Mesenchymal stem cell (in vitro differentiated cells and primary cell): Measurements from ENCODE around the gene GRHL3.
A peak's percentile ranks its signal among the peaks of the same experiment; 100 is the strongest.

Experiments
- DNase-seq: peaks from one replicate; pipeline ENCODE4 v3.0.0-alpha.2; 2013
- H2AFZ ChIP-seq: one replicate; pipeline ENCODE4 v1.6.1; 2013; ENCODE audit warnings: low read depth, mild to moderate bottlenecking, control low read depth, inconsistent platforms, low read length, moderate library complexity
- H2AK5ac ChIP-seq: 2 replicates; pipeline ENCODE4 v1.6.1; 2013; ENCODE audit warnings: low read length, moderate library complexity, mild to moderate bottlenecking, inconsistent platforms; ENCODE audit not compliant: severe bottlenecking
- H2BK120ac ChIP-seq: one replicate; pipeline ENCODE4 v1.6.1; 2013; ENCODE audit warnings: low read depth, mild to moderate bottlenecking, inconsistent platforms, low read length, moderate library complexity
- H2BK12ac ChIP-seq, 2 experiments: one replicate each; pipeline ENCODE4 v1.6.1; 2013; ENCODE audit warnings: inconsistent platforms in 2 of 2, low read length in 2 of 2, mild to moderate bottlenecking in 2 of 2, moderate library complexity in 2 of 2, control low read depth in 1 of 2
- H2BK15ac ChIP-seq: one replicate; pipeline ENCODE4 v1.6.1; 2013; ENCODE audit warnings: mild to moderate bottlenecking, low read depth, inconsistent platforms; ENCODE audit not compliant: poor library complexity, severe bottlenecking
- H2BK5ac ChIP-seq: 2 replicates; pipeline ENCODE4 v1.6.1; 2013; ENCODE audit warnings: low read depth, mild to moderate bottlenecking, low read length, control low read depth, inconsistent platforms; ENCODE audit not compliant: poor library complexity, severe bottlenecking
- H3K14ac ChIP-seq, 2 experiments: one replicate each; pipeline ENCODE4 v1.6.1; 2013; ENCODE audit warnings: inconsistent platforms in 2 of 2, low read length in 2 of 2, control low read depth in 1 of 2, mild to moderate bottlenecking in 1 of 2, moderate library complexity in 1 of 2
- H3K18ac ChIP-seq, 2 experiments: one replicate each; pipeline ENCODE4 v1.6.1; 2013; ENCODE audit warnings: inconsistent platforms in 2 of 2, low read length in 2 of 2, control low read depth in 1 of 2, low read depth in 1 of 2, mild to moderate bottlenecking in 1 of 2
- H3K23ac ChIP-seq, 2 experiments: one replicate each; pipeline ENCODE4 v1.6.1; 2013; ENCODE audit warnings: inconsistent platforms in 2 of 2, low read length in 2 of 2, mild to moderate bottlenecking in 2 of 2, moderate library complexity in 2 of 2, control low read depth in 1 of 2
- H3K27ac ChIP-seq: 2 replicates; pipeline ENCODE4 v1.5.1; 2013; ENCODE audit warnings: mild to moderate bottlenecking, moderate library complexity, low read length, control low read depth, inconsistent platforms; ENCODE audit not compliant: poor library complexity, severe bottlenecking
- H3K27me3 ChIP-seq, 2 experiments: 2 replicates each; pipeline versions ENCODE4 v1.6.1 to v1.7.0; 2013; ENCODE audit warnings: low read length in 2 of 2, mild to moderate bottlenecking in 2 of 2, moderate library complexity in 2 of 2, control low read depth in 1 of 2, inconsistent platforms in 1 of 2; ENCODE audit not compliant: control insufficient read depth in 1 of 2, insufficient read depth in 1 of 2
- H3K36me3 ChIP-seq, 2 experiments: 2 replicates each; pipeline versions ENCODE4 v1.6.1 to v1.7.0; 2013; ENCODE audit warnings: low read length in 2 of 2, control low read depth in 1 of 2, inconsistent platforms in 1 of 2, low read depth in 1 of 2, mild to moderate bottlenecking in 1 of 2; ENCODE audit not compliant: insufficient read depth in 2 of 2, control insufficient read depth in 1 of 2
- H3K4ac ChIP-seq, 2 experiments: one replicate each; pipeline ENCODE4 v1.6.1; 2013; ENCODE audit warnings: inconsistent platforms in 2 of 2, low read length in 2 of 2, mild to moderate bottlenecking in 2 of 2, moderate library complexity in 2 of 2, control low read depth in 1 of 2, low read depth in 1 of 2
- H3K4me1 ChIP-seq: 2 replicates; pipeline ENCODE4 v1.6.1; 2013; ENCODE audit warnings: low read depth, low read length, control low read depth; ENCODE audit not compliant: control insufficient read depth, insufficient read depth
- H3K4me2 ChIP-seq: 2 replicates; pipeline ENCODE4 v1.6.1; 2013; ENCODE audit warnings: low read length, mild to moderate bottlenecking, inconsistent platforms; ENCODE audit not compliant: poor library complexity, severe bottlenecking
- H3K4me3 ChIP-seq, 2 experiments: 2 replicates each; pipeline versions ENCODE4 v1.5.1 to v1.7.0; 2013; ENCODE audit warnings: low read length in 2 of 2, mild to moderate bottlenecking in 2 of 2, control low read depth in 1 of 2, low read depth in 1 of 2; ENCODE audit not compliant: insufficient read depth in 1 of 2
- H3K79me1 ChIP-seq: replicated peaks from 2 replicates; pipeline ENCODE4 v1.6.1; 2013; ENCODE audit warnings: mild to moderate bottlenecking, control low read depth, low read length, inconsistent platforms; ENCODE audit not compliant: poor library complexity, severe bottlenecking
- H3K9ac ChIP-seq: 2 replicates; pipeline ENCODE4 v1.7.0; 2013; ENCODE audit warnings: mild to moderate bottlenecking, low read length, moderate library complexity
- H3K9me3 ChIP-seq: 2 replicates; pipeline ENCODE4 v1.7.0; 2013; ENCODE audit warnings: mild to moderate bottlenecking, low read length; ENCODE audit not compliant: control insufficient read depth
- H4K8ac ChIP-seq: one replicate; pipeline ENCODE4 v1.6.1; 2013; ENCODE audit warnings: inconsistent platforms, mild to moderate bottlenecking, low read length, moderate library complexity
- H4K91ac ChIP-seq: one replicate; pipeline ENCODE4 v1.6.1; 2013; ENCODE audit warnings: mild to moderate bottlenecking, low read length, inconsistent platforms
- WGBS: methylation state at CpG from one replicate; pipeline ENCODE4 v1.1.7; 2013; ENCODE audit warnings: mixed read lengths; 5-methylcytosine and 5-hydroxymethylcytosine counted together

The GRHL3 gene

DNA sequence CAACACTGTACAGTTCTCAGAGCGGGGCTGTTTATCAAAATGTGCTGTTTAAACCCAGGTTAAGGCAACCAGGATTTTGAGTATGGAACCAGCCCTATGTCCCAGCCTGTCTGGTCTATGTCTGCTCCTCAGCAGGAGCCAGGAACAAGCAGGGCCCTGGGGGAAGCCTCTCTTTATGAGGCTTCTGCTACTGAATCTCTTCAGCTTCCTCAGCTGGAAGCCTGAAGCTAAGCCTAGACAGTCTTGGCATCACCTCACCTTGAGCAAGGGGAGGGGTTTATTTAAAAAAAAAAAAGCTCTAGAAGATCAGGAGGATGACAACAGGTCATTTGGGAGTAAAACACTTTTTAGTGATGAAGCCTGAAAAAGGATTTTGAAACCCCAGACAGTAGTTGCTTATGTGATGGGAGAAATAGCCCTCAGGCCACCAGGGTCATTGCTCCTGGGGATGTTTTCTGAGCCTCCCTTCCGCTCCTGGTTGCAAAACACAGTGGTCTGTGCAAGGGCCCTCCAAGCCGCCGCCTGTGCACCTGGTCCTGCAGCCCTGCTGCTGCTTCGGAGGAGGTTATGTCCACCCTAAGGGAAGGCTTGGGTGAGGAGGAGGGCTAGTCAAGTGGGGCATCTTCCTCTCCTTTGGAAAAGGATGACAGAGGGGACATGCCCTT lies 21.8 kb upstream of the GRHL3 start:
- Histone ChIP-seq H3K18ac (peak overlapping the region; percentile 14 to 74), H2BK120ac (peak overlapping the region; percentile 6), H3K4me1 (peaks cover 6% of the 10 kb centered on the region), H2BK5ac (no peak overlapping the region), H3K27ac (no peak overlapping the region), H3K14ac (peak overlapping the region in 1 of 2 experiments; percentile 82), H3K23ac (no peak overlapping the region), H4K8ac (no peak overlapping the region), H3K79me1 (no peaks in the 10 kb centered on the region), H3K4me3 (no peak overlapping the region), H3K36me3 (no peaks in the 10 kb centered on the region), H4K91ac (no peak overlapping the region), H3K4ac (peak overlapping the region in 1 of 2 experiments; percentile 55), H3K4me2 (no peak overlapping the region), H2BK15ac (peak overlapping the region; percentile 15), H2AK5ac (no peak overlapping the region), H2AFZ (no peak overlapping the region), H3K9ac (no peak overlapping the region), H2BK12ac (peak overlapping the region; percentile 6 to 83), H3K9me3 (no peaks in the 10 kb centered on the region), H3K27me3 (peaks cover 2 to 20% of the 10 kb centered on the region in 2 experiments)
- WGBS: 80% methylated on average over 5 of the region's 5 CpGs
- peak; percentile 46 for DNase-seq

DNA sequence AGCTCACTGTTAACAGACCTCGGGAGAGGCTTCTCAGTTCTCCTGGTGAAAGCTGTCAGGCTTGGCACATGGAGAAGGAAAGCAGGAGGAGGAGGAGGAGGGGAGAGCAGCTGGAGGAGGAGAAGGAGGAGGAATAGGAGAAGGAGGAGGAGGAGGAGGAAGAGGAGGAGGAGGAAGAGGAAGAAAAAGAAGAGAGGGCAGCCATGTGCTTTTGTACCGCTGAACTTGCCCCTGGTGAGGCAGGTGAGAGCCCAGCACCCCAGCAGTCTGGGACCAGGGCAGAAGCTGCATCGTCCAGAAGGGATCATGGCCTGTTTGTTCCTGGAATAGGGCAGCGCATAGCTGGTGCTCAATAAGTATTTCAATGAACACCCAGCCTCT lies 21.3 kb upstream of the GRHL3 start:
- Histone ChIP-seq H3K9me3 (no peaks in the 10 kb centered on the region), H4K8ac (no peak overlapping the region), H3K36me3 (no peaks in the 10 kb centered on the region), H4K91ac (no peak overlapping the region), H3K4ac (peak overlapping the region in 1 of 2 experiments; percentile 55), H2BK5ac (no peak overlapping the region), H2AK5ac (no peak overlapping the region), H3K18ac (peak overlapping the region; percentile 5 to 14), H3K4me1 (peaks cover 6% of the 10 kb centered on the region), H3K23ac (no peak overlapping the region), H2BK120ac (peak overlapping the region; percentile 6), H3K27ac (no peak overlapping the region), H2AFZ (no peak overlapping the region), H3K27me3 (peaks cover 6 to 20% of the 10 kb centered on the region in 2 experiments), H2BK12ac (peak overlapping the region; percentile 6 to 83), H3K79me1 (no peaks in the 10 kb centered on the region), H2BK15ac (no peak overlapping the region), H3K9ac (no peak overlapping the region), H3K14ac (peak overlapping the region in 1 of 2 experiments; percentile 82), H3K4me2 (no peak overlapping the region), H3K4me3 (no peak overlapping the region)
- DNase-seq: no peak
- 87% methylated on average over 4 of the region's 4 CpGs for WGBS

DNA sequence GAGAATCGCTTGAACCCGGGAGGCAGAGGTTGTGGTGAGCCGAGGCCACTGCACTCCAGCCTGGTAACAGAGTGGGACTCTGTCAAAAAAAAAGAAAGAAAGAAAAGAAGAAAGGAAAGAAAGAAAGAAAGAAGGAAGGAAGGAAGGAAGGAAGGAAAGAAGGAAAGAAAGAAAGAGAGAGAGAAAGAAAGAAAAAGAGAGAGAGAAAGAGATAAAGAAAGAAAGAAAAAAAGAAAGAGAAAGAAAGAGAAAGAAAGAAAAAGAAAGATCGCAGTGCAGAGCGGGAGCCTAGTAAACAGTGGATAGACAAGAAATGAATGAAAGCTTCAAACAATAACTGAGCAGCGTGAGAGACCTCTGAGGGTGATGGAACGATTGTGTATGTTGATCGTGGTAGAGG lies 20.6 kb upstream of the GRHL3 start:
- no peak overlapping the region for H3K4me3 ChIP-seq
- no peak overlapping the region for H3K4me2 ChIP-seq
- H3K9ac ChIP-seq: no peak overlapping the region
- no peak overlapping the region for H2BK15ac ChIP-seq
- no peak overlapping the region for H3K23ac ChIP-seq
- H2BK120ac ChIP-seq: no peak overlapping the region
- H3K4me1 ChIP-seq: peaks cover 6% of the 10 kb centered on the region
- peaks cover 6 to 20% of the 10 kb centered on the region in 2 experiments for H3K27me3 ChIP-seq
- no peak overlapping the region for H2AFZ ChIP-seq
- no peak for DNase-seq
- no peak overlapping the region for H3K4ac ChIP-seq
- no peaks in the 10 kb centered on the region for H3K79me1 ChIP-seq
- 96% methylated on average over 8 of the region's 8 CpGs for WGBS
- H3K9me3 ChIP-seq: no peaks in the 10 kb centered on the region
- no peak overlapping the region for H2AK5ac ChIP-seq
- H3K36me3 ChIP-seq: no peaks in the 10 kb centered on the region
- no peak overlapping the region for H3K27ac ChIP-seq
- H4K91ac ChIP-seq: no peak overlapping the region
- H3K18ac ChIP-seq: no peak overlapping the region
- H2BK5ac ChIP-seq: no peak overlapping the region
- no peak overlapping the region for H2BK12ac ChIP-seq
- H3K14ac ChIP-seq: no peak overlapping the region
- no peak overlapping the region for H4K8ac ChIP-seq

DNA sequence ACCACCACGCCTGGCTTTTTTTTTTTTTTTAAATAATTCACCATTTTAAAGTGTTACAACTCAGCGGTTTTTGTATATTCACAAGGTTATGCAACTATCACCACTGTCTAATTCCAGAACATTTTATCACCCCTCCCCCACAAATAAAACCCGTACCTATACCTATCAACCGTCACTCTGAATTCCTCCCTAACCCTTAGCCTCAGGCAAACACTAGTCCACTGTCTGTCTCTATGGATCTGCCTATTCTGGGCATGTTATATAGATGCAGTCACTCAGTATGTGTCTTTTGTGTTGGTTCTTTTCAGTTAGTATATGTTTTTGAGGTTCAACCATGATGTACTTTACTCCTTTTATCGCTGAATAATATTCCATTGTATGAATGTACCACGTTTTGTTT lies 19.3 kb upstream of the GRHL3 start:
- Histone ChIP-seq H2BK5ac (no peak overlapping the region), H2BK12ac (no peak overlapping the region), H3K4ac (no peak overlapping the region), H4K8ac (no peak overlapping the region), H3K79me1 (no peaks in the 10 kb centered on the region), H3K36me3 (no peaks in the 10 kb centered on the region), H3K9ac (no peak overlapping the region), H2BK15ac (no peak overlapping the region), H3K14ac (no peak overlapping the region), H3K9me3 (no peaks in the 10 kb centered on the region), H3K18ac (no peak overlapping the region), H3K4me2 (no peak overlapping the region), H3K23ac (no peak overlapping the region), H3K4me3 (no peak overlapping the region), H3K27me3 (peaks cover 6 to 25% of the 10 kb centered on the region in 2 experiments), H3K27ac (no peak overlapping the region), H2AFZ (no peak overlapping the region), H2AK5ac (no peak overlapping the region), H2BK120ac (no peak overlapping the region), H3K4me1 (peaks cover 3% of the 10 kb centered on the region), H4K91ac (no peak overlapping the region)
- WGBS: 92% methylated on average over 5 of the region's 6 CpGs
- DNase-seq: no peak
